Activated T-cell treated with anti-CD3 and anti-CD28 coated beads for 24 hours (primary cell): Measurements from ENCODE around the gene SATB2.

Source experiments
- DNase-seq: peaks from one replicate; pipeline ENCODE4 v3.0.0-alpha.2; 2020; ENCODE audit warnings: low read depth

The SATB2 gene

GRCh38 chr2:199404841-199405240 lies 52.9 kb downstream of the SATB2 start:
- no peak for DNase-seq

DNA sequence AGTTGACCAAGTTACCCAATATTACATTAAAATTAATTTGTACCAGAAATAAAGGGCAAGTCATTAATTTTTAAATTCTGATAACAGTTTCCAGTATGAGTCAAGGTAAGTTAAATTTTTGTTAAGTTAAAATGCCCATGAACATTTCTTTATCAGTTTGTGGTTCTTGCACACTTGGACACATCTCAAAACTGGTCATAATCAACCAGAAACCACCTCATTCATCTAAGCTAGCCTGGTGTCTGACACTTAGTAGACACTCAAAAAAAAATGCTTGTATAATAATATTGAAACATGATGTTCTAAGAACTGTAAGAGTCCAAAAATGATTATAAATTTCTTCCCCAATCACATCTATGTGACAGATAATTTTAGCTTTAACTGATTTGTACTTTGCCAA lies 62.4 kb downstream of the SATB2 start:
- DNase-seq = no peak

- DNase-seq = no peak
Measured at GRCh38 chr2:199392363-199392762, 65.4 kb downstream of the SATB2 start.

- DNase-seq = no peak
Measured at GRCh38 chr2:199388728-199389268, 68.9 kb downstream of the SATB2 start.

DNA sequence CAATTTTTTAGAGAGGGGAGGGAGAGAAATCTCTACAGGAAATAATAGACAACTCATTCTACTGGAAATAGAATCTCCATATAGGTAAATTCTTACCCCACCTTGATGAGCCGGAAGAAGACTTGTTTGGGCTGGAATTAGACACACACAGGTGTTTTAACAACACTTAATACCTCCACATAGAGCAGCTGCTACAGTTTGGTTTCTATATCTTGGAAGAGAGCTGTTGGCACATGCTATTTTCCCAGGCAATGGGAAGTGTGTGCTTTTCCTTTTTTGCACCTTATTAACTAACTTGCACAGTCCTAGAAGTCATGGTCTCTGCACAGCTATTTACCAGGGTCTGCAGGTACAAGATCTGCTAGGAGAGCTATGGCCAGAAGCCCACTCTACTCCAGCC lies 73.7 kb downstream of the SATB2 start:
- no peak for DNase-seq

DNA sequence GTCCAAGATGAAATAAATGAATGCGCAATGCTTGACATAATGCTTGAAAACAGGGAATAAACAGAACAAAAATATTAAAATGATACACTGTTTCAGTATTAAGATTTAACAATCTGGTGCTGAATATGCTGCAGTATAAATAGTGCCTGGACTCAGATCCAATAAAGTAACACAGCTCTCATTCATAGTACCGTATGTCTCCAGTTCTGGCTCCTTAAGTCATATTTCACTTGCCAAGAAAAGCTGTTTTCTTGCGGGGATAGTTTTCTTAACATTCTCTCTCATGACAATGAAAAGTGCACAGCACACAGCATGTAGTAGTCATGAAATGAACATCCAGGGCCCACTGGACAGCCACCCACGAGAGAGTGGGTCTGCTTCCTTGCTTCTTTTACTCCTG lies 74.7 kb downstream of the SATB2 start:
- no peak for DNase-seq

DNA sequence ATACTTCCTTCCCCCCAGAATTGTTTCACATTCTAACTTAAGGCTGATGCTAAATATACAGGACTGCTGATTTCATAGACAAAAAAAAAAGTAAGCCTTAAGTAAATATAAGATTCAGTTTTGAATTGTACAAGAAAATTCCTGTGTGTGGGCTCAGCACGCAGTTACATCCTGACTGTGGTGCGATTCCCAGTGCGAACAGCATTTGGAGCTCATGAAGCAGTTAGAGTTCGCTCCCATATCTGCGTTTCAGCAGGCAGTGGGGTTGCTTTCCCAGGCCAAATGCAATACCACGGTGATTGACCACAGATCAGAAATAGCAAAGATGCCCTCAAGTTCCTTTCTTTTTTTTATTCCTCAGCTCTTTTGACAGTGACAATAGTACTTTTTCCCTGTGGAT lies 75.6 kb downstream of the SATB2 start:
- DNase-seq = no peak

GRCh38 chr2:199381531-199381930 lies 76.2 kb downstream of the SATB2 start:
- no peak for DNase-seq

DNA sequence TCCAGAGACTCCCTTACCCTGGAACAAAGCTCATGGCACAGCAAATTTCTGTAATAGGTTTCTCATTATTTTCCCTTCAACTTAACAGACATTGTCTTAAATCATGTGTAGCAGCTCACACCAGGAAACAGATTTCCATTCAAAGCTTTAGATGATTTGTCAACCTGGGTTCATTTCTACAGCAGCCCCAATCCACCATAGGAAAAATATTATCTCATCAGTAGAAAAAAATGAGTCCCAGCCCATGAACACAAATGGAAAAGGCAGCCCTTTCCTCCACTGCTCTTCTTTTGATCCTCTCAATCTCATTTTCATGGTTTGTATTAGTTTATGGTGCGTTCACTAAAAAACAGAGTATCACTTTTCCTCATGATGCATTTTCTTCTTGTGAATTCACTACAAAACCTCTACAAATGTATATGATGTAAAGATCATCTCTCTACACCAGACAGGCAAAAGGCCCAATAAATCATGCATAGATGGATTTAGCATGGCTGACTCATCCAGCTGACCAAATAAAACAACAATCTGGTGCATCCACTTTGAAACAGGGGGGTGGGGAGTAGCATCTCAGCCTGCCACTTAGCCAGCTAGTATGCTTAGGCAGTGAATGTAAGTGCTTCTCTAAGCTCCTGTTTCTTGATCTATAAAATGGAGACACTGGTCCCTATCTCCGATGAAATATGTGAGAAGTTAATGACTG lies 78.6 kb downstream of the SATB2 start:
- no peak for DNase-seq

- no peak for DNase-seq
Measured at GRCh38 chr2:199370150-199370780, 87.5 kb downstream of the SATB2 start.

- DNase-seq = no peak
Measured at GRCh38 chr2:199366406-199366805, 91.3 kb downstream of the SATB2 start.

DNA sequence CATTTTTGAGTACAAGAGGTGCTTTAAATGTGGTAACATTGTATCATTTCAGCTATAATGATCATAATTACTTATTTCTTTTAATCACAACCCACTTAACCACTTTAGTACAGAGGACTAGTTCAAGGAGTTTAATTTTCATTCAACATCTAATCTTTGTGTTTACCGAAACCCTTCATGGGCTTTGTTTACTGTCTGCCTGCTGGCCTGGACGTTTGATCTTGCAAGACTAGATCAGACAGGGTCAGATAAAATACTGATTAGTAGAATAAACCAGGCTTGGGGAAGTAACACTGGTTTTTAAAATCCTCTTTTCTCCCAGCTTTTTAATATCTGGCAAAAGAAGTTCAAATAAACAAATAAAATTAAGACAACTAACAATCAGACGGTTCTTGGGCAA lies 93.6 kb downstream of the SATB2 start:
- no peak for DNase-seq

- no peak for DNase-seq
Measured at GRCh38 chr2:199356412-199356811, 101.3 kb downstream of the SATB2 start.

GRCh38 chr2:199348871-199349270 lies 108.9 kb downstream of the SATB2 start:
- DNase-seq = no peak

- DNase-seq = no peak
Measured at GRCh38 chr2:199344012-199344411, 113.7 kb downstream of the SATB2 start.

DNA sequence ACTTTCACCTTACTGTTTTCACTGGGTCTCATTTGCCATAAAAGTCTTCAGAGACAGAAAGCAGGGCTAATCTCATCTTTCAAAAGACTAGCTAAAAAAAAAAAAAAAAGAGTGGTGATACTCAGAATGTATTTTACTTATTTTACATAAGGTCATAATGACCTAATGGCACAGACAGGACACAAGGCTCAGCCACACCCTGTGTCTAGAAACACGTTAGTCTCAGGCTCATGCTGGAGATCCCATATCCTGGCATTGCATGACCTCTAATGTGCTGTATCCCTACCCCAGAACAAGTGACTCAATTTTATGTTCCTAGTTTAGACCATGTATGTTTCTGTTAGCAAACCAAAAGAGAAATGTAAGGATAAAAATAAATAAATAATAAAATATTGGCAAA lies 115.4 kb downstream of the SATB2 start:
- no peak for DNase-seq

GRCh38 chr2:199341123-199341522 lies 116.6 kb downstream of the SATB2 start:
- no peak for DNase-seq

DNA sequence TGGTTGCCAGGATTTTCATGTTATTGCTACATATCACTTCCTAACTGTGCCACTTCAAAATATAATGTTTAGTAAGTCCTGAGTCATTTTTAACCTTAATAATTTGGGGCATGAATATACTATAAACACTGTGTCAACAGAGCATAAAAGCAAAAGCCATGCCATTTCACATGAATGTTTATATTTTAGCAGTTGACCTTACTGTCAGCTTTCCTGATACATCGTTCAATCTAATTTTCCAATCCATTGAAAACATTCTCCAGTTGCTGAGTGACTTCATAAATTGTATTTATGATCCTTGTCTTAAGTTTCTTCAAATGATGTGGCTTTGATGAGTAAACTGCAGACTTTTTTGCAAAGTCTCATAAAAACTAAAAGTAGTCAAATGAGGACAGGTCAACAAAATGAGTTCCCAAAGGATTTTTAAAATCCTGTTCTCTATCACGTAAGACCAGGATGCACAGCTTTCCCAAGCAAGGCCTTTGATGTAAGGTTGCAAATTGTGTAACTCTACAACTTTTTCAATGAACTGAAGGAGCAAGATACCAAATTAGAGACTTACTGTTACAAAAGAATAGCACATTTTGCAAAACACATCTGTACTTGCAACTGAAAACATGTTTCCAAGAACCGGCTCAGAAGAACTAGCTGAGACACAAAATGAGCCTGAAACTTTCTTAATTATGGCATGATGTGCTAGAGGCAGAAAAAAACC lies 117.7 kb downstream of the SATB2 start:
- DNase-seq = no peak

- no peak for DNase-seq
Measured at GRCh38 chr2:199336546-199336945, 121.2 kb downstream of the SATB2 start.

DNA sequence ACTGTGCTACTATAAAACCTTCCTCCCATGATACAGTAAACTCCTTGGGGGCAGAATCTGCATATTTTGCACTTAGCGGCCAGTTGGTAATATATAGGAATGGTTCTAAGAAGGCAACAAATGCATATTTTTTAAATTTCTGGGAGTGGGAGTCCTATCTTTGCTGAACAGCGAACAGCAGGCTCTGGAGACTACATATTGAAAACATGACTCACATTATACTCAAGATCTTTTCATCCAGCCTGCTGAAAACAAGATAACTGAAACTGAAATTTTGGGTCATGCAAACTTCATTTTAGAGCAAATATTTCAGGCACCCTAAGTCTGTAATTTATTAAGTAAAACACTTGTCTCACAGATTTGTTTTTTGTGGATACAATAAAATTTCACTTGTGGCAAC lies 122.2 kb downstream of the SATB2 start:
- DNase-seq = no peak

DNA sequence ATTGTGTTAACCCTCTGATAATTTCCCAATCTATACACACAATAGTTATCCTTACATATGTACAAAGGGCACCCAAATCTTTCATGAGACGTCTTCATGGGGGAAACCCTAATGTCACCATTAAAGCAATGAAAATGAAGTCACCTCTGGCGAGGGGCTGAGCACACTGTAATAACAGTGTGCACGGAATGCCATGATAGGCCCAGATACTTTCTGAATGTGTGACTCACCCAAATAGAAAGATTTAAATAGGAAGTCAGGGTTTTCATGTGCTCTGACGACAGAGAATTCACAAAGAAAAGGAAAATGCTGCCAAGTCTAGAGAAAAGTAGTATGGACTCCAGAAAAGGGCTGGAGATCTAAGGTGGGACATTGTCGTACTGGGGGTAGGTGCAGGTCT lies 128.3 kb downstream of the SATB2 start:
- no peak for DNase-seq

- no peak for DNase-seq
Measured at GRCh38 chr2:199329031-199329430, 128.7 kb downstream of the SATB2 start.

- no peak for DNase-seq
Measured at GRCh38 chr2:199325881-199326280, 131.9 kb downstream of the SATB2 start.
